SK-N-SH (cell line): ENCODE measurements around the gene CHST12. TPM values are rescaled to one million over a fixed set of nuclear protein-coding genes. Genes with fewer than 3 reads are reported as not detected.

Experiments used
- CTCF ChIA-PET: fragments of 300-600, 350-600 bp; formaldehyde crosslinking; extraction: SDS; loops from one replicate; lab custom pipeline; 2021; lab: Yijun Ruan, JAX
- POLR2A ChIA-PET: fragments of 350-600 bp; sonication (Branson Sonifier 250); formaldehyde crosslinking; extraction: SDS; loops from one replicate; lab custom pipeline; 2020; ENCODE audit warnings: antibody characterized with exemption, inconsistent platforms; lab: Yijun Ruan, JAX
- DNase-seq: peaks from one replicate; pipeline ENCODE4 v3.0.0; 2012
- H2AFZ ChIP-seq: fragments of 200-600 bp; sonication (generic); 2 replicates; pipeline ENCODE4 v1.8.1; 2016; ENCODE audit warnings: antibody characterized with exemption, mild to moderate bottlenecking, low read depth
- H3F3A ChIP-seq: fragments of 200-600 bp; sonication (generic); replicated peaks from 2 replicates; pipeline ENCODE3; 2016; ENCODE audit warnings: antibody characterized with exemption, mild to moderate bottlenecking; ENCODE audit not compliant: insufficient read depth
- H3K27ac ChIP-seq, 2 experiments: fragments of 200-500 bp in 1 of 2; fragments of 200-600 bp in 1 of 2; sonication (Bioruptor generic) in 1 of 2; sonication (generic), shearing (Covaris generic) in 1 of 2; 2 replicates each; pipeline versions ENCODE4 v1.5.1 to v1.6.1; 2014 to 2016; ENCODE audit warnings: low read depth in 2 of 2, inconsistent platforms in 1 of 2, low read length in 1 of 2, mild to moderate bottlenecking in 1 of 2, mixed read lengths in 1 of 2
- H3K27me3 ChIP-seq: fragments of 200-600 bp; sonication (generic), shearing (Covaris generic); 2 replicates; pipeline ENCODE4 v1.6.1; 2016; ENCODE audit warnings: mixed run types; ENCODE audit not compliant: insufficient read depth
- H3K36me3 ChIP-seq, 2 experiments: fragments of 200-500 bp in 1 of 2; fragments of 200-600 bp in 1 of 2; sonication (Bioruptor generic) in 1 of 2; sonication (generic) in 1 of 2; replicated peaks in 1 of 2; 2 replicates each; pipeline versions ENCODE3 to v1.5.1; 2014 to 2016; ENCODE audit warnings: low read length in 1 of 2, mild to moderate bottlenecking in 1 of 2; ENCODE audit not compliant: insufficient read depth in 2 of 2, control insufficient read depth in 1 of 2
- H3K4me1 ChIP-seq, 2 experiments: fragments of 200-500 bp in 1 of 2; fragments of 200-600 bp in 1 of 2; sonication (Bioruptor generic) in 1 of 2; sonication (generic), shearing (Covaris generic) in 1 of 2; 2 replicates each; pipeline versions ENCODE4 v1.5.1 to v1.6.1; 2014 to 2016; ENCODE audit warnings: low read depth in 1 of 2, low read length in 1 of 2, mixed run types in 1 of 2; ENCODE audit not compliant: insufficient read depth in 2 of 2, control insufficient read depth in 1 of 2
- H3K4me2 ChIP-seq: fragments of 200-600 bp; sonication (generic), shearing (Covaris generic); 2 replicates; pipeline ENCODE4 v1.6.1; 2017; ENCODE audit warnings: mixed run types
- H3K4me3 ChIP-seq, 2 experiments: fragments of 200-500 bp in 1 of 2; fragments of 200-600 bp in 1 of 2; sonication (Bioruptor generic) in 1 of 2; sonication (generic), shearing (Covaris generic) in 1 of 2; 2 replicates each; pipeline versions ENCODE4 v1.5.1 to v1.8.1; 2014 to 2016; ENCODE audit warnings: low read depth in 2 of 2, inconsistent platforms in 1 of 2, low read length in 1 of 2, mild to moderate bottlenecking in 1 of 2, mixed read lengths in 1 of 2, moderate library complexity in 1 of 2
- H3K79me2 ChIP-seq: fragments of 200-600 bp; sonication (generic); 2 replicates; pipeline ENCODE4 v1.8.1; 2017; ENCODE audit warnings: mild to moderate bottlenecking; ENCODE audit not compliant: insufficient read depth
- H3K9ac ChIP-seq: fragments of 200-600 bp; sonication (generic); 2 replicates; pipeline ENCODE4 v1.6.1; 2017; ENCODE audit warnings: mixed run types
- H3K9me2 ChIP-seq: fragments of 200-600 bp; sonication (generic); 2 replicates; pipeline ENCODE4 v1.6.1; 2017; ENCODE audit warnings: mixed run types
- H3K9me3 ChIP-seq: fragments of 200-600 bp; sonication (generic); 2 replicates; pipeline ENCODE4 v1.6.1; 2017; ENCODE audit warnings: mixed run types, mild to moderate bottlenecking, moderate library complexity
- H4K20me1 ChIP-seq: fragments of 200-600 bp; sonication (generic); 2 replicates; pipeline ENCODE4 v1.6.1; 2017; ENCODE audit warnings: mild to moderate bottlenecking, mixed run types; ENCODE audit not compliant: insufficient read depth
- CHD2 ChIP-seq: fragments of 150-350 bp; IDR thresholded peaks from 2 replicates; pipeline ENCODE4 v1.6.1; 2018; ENCODE audit warnings: low read length; ENCODE audit not compliant: partially characterized antibody
- EP300 ChIP-seq, 2 experiments: IDR thresholded peaks; 2 replicates each; pipeline versions ENCODE4 v1.4.0 to v1.6.1; 2012; ENCODE audit warnings: borderline replicate concordance in 1 of 2, low read depth in 1 of 2, low read length in 1 of 2
- FOSL2 ChIP-seq: IDR thresholded peaks from 2 replicates; pipeline ENCODE4 v1.4.0; 2012; ENCODE audit warnings: low read depth, mild to moderate bottlenecking, moderate library complexity, borderline replicate concordance
- FOXJ3 ChIP-seq: sonication (generic); formaldehyde crosslinking; IDR thresholded peaks from 2 replicates; pipeline ENCODE4 v1.5.1; 2020; ENCODE audit warnings: mild to moderate bottlenecking, missing genetic modification reagents
- FOXM1 ChIP-seq: IDR thresholded peaks from 2 replicates; pipeline ENCODE4 v1.4.0; 2012; ENCODE audit warnings: low read depth, mild to moderate bottlenecking
- GABPA ChIP-seq: IDR thresholded peaks from 2 replicates; pipeline ENCODE4 v1.4.0; 2012; ENCODE audit warnings: low read depth, mild to moderate bottlenecking
- GATA2 ChIP-seq: sonication (generic); formaldehyde crosslinking; IDR thresholded peaks from 2 replicates; pipeline ENCODE4 v1.5.0; 2020; ENCODE audit warnings: mild to moderate bottlenecking, missing genetic modification reagents
- JUND ChIP-seq: IDR thresholded peaks from 2 replicates; pipeline ENCODE4 v1.4.0; 2012
- MXI1 ChIP-seq: IDR thresholded peaks from 2 replicates; pipeline ENCODE4 v1.6.1; 2012; ENCODE audit warnings: mild to moderate bottlenecking, low read depth, low read length, improper control_type of control experiment
- NFIC ChIP-seq: IDR thresholded peaks from 2 replicates; pipeline ENCODE4 v1.4.0; 2012; ENCODE audit warnings: borderline replicate concordance
- POLR2AphosphoS5 ChIP-seq: IDR thresholded peaks from 2 replicates; pipeline ENCODE4 v1.6.1; 2012; ENCODE audit warnings: low read depth, low read length
- RAD21 ChIP-seq: IDR thresholded peaks from 2 replicates; pipeline ENCODE4 v1.6.1; 2012; ENCODE audit warnings: mild to moderate bottlenecking, low read length
- RFX5 ChIP-seq: IDR thresholded peaks from 2 replicates; pipeline ENCODE4 v1.6.1; 2012; ENCODE audit warnings: mild to moderate bottlenecking, improper control_type of control experiment, low read length
- RXRA ChIP-seq: IDR thresholded peaks from 2 replicates; pipeline ENCODE4 v1.4.0; 2012; ENCODE audit warnings: low read depth, mild to moderate bottlenecking, borderline replicate concordance
- SIN3A ChIP-seq: IDR thresholded peaks from 2 replicates; pipeline ENCODE4 v1.6.1; 2012; ENCODE audit warnings: low read depth, mild to moderate bottlenecking, low read length, moderate library complexity, borderline replicate concordance
- SMC3 ChIP-seq: IDR thresholded peaks from 2 replicates; pipeline ENCODE4 v1.6.1; 2012; ENCODE audit warnings: low read depth, low read length, improper control_type of control experiment
- TAF1 ChIP-seq: IDR thresholded peaks from 2 replicates; pipeline ENCODE4 v1.6.1; 2012; ENCODE audit warnings: low read depth, mild to moderate bottlenecking, low read length, moderate library complexity, borderline replicate concordance
- YY1 ChIP-seq: IDR thresholded peaks from 2 replicates; pipeline ENCODE4 v1.4.0; 2012; ENCODE audit warnings: low read depth, mild to moderate bottlenecking
- whole genome bisulfite sequencing: methylation state at CpG from one replicate; pipeline ENCODE4 v1.1.6; 2017; ENCODE audit warnings: low lambda C conversion rate; 5-methylcytosine and 5-hydroxymethylcytosine counted together
- polyA plus RNA-seq, 3 experiments: library from polyadenylated mRNA; depleted of rRNA; stranded (reverse); fragments of >200 nt; gene quantifications; 2 replicates each; pipeline ENCODE4 v1.2.3, GENCODE V29; 2012
- TF ChIP-seq, protein P1 (sequence below): IDR thresholded peaks from 2 replicates; pipeline ENCODE4 v1.6.1; 2012; ENCODE audit warnings: mild to moderate bottlenecking, low read depth, low read length, moderate library complexity
- TF ChIP-seq, protein P2 (sequence below): IDR thresholded peaks from 2 replicates; pipeline ENCODE4 v1.4.0; 2012; ENCODE audit warnings: low read depth
- TF ChIP-seq, protein P3 (sequence below): fragments of 200-600 bp; sonication (generic); IDR thresholded peaks from 2 replicates; pipeline ENCODE4 v1.6.1; 2017; ENCODE audit warnings: antibody characterized with exemption, mild to moderate bottlenecking, moderate library complexity
- TF ChIP-seq, protein P4 (sequence below): fragments of 150-350 bp; IDR thresholded peaks from 2 replicates; pipeline ENCODE4 v1.6.1; 2016; ENCODE audit warnings: mild to moderate bottlenecking, low read depth, low read length
- TF ChIP-seq, protein P5 (sequence below): IDR thresholded peaks from 2 replicates; pipeline ENCODE4; 2012
- TF ChIP-seq, protein P6 (sequence below): fragments of 150-350 bp; IDR thresholded peaks from 2 replicates; pipeline ENCODE4 v1.6.1; 2017; ENCODE audit warnings: antibody characterized with exemption, low read length, low read depth, borderline replicate concordance

Gene CHST12
- 26.7 and 32.7 TPM in 2 replicates for polyA plus RNA-seq (2012; rRNA removed)
- polyA plus RNA-seq (2012; cell fraction: cytosol; rRNA removed), result 13.2 and 27.4 TPM in 2 replicates
- 21.1 and 23.8 TPM in 2 replicates for polyA plus RNA-seq (2012; cell fraction: nucleus; rRNA removed)

DNA sequence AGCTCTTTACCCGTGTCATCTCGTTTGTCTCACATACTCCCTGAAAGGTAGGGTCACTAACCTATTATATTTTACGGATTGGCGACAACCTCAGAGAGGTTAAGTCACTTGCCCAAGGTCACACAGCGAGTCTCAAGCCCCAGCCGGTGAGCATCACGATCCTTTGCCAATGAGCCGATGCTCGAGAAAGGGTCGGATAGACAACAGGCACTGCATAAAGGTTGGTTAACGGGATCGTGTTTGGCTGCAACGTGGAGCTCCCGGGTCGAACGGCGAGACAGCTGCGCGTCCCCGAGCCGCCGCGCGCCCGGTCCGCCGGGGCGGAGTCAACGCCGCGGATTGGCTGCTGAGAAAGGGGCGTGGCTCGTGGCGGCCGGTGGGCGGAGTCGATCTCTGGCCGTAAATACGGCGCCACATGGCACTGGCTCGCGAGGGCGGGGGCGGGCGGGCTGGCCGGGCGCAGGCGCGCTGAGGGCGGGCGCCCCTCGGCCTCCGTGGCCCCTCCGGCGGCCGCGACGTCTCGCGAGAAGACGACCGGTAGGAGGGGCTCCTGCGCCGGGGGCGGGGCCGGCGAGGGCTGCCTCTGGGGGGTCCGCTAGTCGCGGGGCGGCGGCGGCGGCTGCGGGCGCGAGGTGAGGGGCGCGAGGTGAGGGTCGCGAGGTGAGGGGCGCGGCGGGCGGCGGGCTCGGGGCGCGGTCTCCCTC lies at the start of gene CHST12:
CHST12 (plus strand) TSS at position 598 of the 704 bp plus-strand sequence. CDS start 29,029 bp downstream, outside the sequence.
- Histone ChIP-seq H2AFZ (peak within 1 kb of the TSS; percentile 75), H3K9me3 (no peaks in the 10 kb centered on the region), H3K27ac (peak within 1 kb of the TSS; percentile 26 to 65; a peak in 2 of 4 replicates), H4K20me1 (peaks cover 4% of the 10 kb centered on the region; the same call in 1 of the 2 replicates), H3K4me3 (peak within 1 kb of the TSS; percentile 66 to 76), H3K36me3 (no peaks in the 10 kb centered on the region), H3K4me2 (peak within 1 kb of the TSS; percentile 93), H3K27me3 (no peaks in the 10 kb centered on the region), H3K9me2 (no peaks in the 10 kb centered on the region), H3K4me1 (peaks cover 10 to 30% of the 10 kb centered on the region in 2 experiments; a peak in 2 of 4 replicates), H3K79me2 (peaks cover 39% of the 10 kb centered on the region), H3K9ac (peak within 1 kb of the TSS; percentile 71), H3F3A (peaks cover 32% of the 10 kb centered on the region)
- DNase-seq, result peak; percentile 100
- POLR2A ChIA-PET, result interaction anchor here (1.0 to 1.4 kb wide), 2 partner anchors 20 to 49 kb away, joined by 5 to 6 read pairs; partner anchors contain the start of gene EIF3B
- WGBS, result under 1% methylated on average over 31 of the region's 89 CpGs
- CTCF ChIA-PET, result interaction anchor here (1.0 to 4.9 kb wide), 5 partner anchors 9 to 65 kb away, joined by 3 to 23 read pairs (median 5); no protein-coding TSS in a partner anchor
- no peak for TF ChIP-seq SMC3
- TF ChIP-seq RXRA, result no peak
- TF ChIP-seq, protein P1, sequence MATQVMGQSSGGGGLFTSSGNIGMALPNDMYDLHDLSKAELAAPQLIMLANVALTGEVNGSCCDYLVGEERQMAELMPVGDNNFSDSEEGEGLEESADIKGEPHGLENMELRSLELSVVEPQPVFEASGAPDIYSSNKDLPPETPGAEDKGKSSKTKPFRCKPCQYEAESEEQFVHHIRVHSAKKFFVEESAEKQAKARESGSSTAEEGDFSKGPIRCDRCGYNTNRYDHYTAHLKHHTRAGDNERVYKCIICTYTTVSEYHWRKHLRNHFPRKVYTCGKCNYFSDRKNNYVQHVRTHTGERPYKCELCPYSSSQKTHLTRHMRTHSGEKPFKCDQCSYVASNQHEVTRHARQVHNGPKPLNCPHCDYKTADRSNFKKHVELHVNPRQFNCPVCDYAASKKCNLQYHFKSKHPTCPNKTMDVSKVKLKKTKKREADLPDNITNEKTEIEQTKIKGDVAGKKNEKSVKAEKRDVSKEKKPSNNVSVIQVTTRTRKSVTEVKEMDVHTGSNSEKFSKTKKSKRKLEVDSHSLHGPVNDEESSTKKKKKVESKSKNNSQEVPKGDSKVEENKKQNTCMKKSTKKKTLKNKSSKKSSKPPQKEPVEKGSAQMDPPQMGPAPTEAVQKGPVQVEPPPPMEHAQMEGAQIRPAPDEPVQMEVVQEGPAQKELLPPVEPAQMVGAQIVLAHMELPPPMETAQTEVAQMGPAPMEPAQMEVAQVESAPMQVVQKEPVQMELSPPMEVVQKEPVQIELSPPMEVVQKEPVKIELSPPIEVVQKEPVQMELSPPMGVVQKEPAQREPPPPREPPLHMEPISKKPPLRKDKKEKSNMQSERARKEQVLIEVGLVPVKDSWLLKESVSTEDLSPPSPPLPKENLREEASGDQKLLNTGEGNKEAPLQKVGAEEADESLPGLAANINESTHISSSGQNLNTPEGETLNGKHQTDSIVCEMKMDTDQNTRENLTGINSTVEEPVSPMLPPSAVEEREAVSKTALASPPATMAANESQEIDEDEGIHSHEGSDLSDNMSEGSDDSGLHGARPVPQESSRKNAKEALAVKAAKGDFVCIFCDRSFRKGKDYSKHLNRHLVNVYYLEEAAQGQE, result no peak
- no peak for TF ChIP-seq RFX5
- TF ChIP-seq, protein P2, sequence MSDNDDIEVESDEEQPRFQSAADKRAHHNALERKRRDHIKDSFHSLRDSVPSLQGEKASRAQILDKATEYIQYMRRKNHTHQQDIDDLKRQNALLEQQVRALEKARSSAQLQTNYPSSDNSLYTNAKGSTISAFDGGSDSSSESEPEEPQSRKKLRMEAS, result peak; percentile 95
- TF ChIP-seq, protein P3, sequence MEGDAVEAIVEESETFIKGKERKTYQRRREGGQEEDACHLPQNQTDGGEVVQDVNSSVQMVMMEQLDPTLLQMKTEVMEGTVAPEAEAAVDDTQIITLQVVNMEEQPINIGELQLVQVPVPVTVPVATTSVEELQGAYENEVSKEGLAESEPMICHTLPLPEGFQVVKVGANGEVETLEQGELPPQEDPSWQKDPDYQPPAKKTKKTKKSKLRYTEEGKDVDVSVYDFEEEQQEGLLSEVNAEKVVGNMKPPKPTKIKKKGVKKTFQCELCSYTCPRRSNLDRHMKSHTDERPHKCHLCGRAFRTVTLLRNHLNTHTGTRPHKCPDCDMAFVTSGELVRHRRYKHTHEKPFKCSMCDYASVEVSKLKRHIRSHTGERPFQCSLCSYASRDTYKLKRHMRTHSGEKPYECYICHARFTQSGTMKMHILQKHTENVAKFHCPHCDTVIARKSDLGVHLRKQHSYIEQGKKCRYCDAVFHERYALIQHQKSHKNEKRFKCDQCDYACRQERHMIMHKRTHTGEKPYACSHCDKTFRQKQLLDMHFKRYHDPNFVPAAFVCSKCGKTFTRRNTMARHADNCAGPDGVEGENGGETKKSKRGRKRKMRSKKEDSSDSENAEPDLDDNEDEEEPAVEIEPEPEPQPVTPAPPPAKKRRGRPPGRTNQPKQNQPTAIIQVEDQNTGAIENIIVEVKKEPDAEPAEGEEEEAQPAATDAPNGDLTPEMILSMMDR, result no peak
- no peak for TF ChIP-seq FOSL2
- TF ChIP-seq SIN3A, result peak; percentile 69; the same call in 1 of the 2 replicates
- no peak for TF ChIP-seq YY1
- TF ChIP-seq CHD2, result peak; percentile 98
- TF ChIP-seq, protein P4, sequence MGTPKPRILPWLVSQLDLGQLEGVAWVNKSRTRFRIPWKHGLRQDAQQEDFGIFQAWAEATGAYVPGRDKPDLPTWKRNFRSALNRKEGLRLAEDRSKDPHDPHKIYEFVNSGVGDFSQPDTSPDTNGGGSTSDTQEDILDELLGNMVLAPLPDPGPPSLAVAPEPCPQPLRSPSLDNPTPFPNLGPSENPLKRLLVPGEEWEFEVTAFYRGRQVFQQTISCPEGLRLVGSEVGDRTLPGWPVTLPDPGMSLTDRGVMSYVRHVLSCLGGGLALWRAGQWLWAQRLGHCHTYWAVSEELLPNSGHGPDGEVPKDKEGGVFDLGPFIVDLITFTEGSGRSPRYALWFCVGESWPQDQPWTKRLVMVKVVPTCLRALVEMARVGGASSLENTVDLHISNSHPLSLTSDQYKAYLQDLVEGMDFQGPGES, result no peak
- TF ChIP-seq, protein P5, sequence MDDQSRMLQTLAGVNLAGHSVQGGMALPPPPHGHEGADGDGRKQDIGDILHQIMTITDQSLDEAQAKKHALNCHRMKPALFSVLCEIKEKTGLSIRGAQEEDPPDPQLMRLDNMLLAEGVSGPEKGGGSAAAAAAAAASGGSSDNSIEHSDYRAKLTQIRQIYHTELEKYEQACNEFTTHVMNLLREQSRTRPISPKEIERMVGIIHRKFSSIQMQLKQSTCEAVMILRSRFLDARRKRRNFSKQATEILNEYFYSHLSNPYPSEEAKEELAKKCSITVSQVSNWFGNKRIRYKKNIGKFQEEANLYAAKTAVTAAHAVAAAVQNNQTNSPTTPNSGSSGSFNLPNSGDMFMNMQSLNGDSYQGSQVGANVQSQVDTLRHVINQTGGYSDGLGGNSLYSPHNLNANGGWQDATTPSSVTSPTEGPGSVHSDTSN, result no peak
- peak; percentile 86 for TF ChIP-seq POLR2AphosphoS5
- TF ChIP-seq GATA2 (CRISPR knock-in tag), result no peak
- TF ChIP-seq TAF1, result peak; percentile 80
- no peak for TF ChIP-seq GABPA
- no peak for TF ChIP-seq FOXJ3 (CRISPR knock-in tag)
- TF ChIP-seq MXI1, result peak; percentile 96
- TF ChIP-seq EP300 (IDR thresholded peaks at IDR 0.05; ENCODE audit: borderline replicate concordance in 1 of 2, low read depth in 1 of 2, low read length in 1 of 2), result no peak; a peak in 1 of 4 replicates
- no peak for TF ChIP-seq JUND
- TF ChIP-seq FOXM1, result no peak
- no peak for TF ChIP-seq RAD21
- TF ChIP-seq, protein P6, sequence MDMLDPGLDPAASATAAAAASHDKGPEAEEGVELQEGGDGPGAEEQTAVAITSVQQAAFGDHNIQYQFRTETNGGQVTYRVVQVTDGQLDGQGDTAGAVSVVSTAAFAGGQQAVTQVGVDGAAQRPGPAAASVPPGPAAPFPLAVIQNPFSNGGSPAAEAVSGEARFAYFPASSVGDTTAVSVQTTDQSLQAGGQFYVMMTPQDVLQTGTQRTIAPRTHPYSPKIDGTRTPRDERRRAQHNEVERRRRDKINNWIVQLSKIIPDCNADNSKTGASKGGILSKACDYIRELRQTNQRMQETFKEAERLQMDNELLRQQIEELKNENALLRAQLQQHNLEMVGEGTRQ, result no peak
- TF ChIP-seq NFIC, result no peak
